CD4-positive, alpha-beta T cell treated with Interleukin-21 for 1 hour (primary cell): ENCODE data around the gene ZNF292.
"Not testable (repeated sequence)": the region's sequence is repeated elsewhere in the genome, so short reads cannot be mapped to it uniquely, and the experiment has no call there.

Experiments used
- DNase-seq: peaks from one replicate; pipeline ENCODE4 v3.0.0-alpha.2; 2020

The ZNF292 gene

GRCh38 chr6:87154993-87155841 lies at the start of gene ZNF292:
Gene ZNF292 (plus strand): TSS chr6:87155565. CDS start chr6:87155592, 27 bp downstream.
- peak; percentile 96 for DNase-seq

GRCh38 chr6:87105823-87106222 lies 49.5 kb upstream of the ZNF292 start:
- DNase-seq, result no peak

GRCh38 chr6:87110636-87111035 lies 44.7 kb upstream of the ZNF292 start:
- DNase-seq, result no peak

GRCh38 chr6:87115402-87116135 lies 39.8 kb upstream of the ZNF292 start:
- no peak for DNase-seq

- no peak for DNase-seq
These were observed 38.4 kb upstream of the ZNF292 start for GRCh38 chr6:87116922-87117321.

- no peak for DNase-seq
These were observed 37.3 kb upstream of the ZNF292 start for GRCh38 chr6:87118054-87118453.

GRCh38 chr6:87122477-87122876 lies 32.9 kb upstream of the ZNF292 start:
- no peak for DNase-seq

- no peak for DNase-seq
These were observed 31.3 kb upstream of the ZNF292 start for GRCh38 chr6:87124074-87124473.

- no peak for DNase-seq
These were observed 28.9 kb upstream of the ZNF292 start for GRCh38 chr6:87126501-87126900.

- DNase-seq, result no peak
These were observed 27.6 kb upstream of the ZNF292 start for GRCh38 chr6:87127737-87128136.

- DNase-seq, result no peak
These were observed 18.4 kb upstream of the ZNF292 start for GRCh38 chr6:87136963-87137362.

- peak; percentile 79 for DNase-seq
These were observed 16.1 kb upstream of the ZNF292 start for GRCh38 chr6:87139236-87139635.

- DNase-seq, result not testable (repeated sequence)
These were observed 15.4 kb upstream of the ZNF292 start for GRCh38 chr6:87139927-87140326.

- DNase-seq, result no peak
These were observed 9.0 kb upstream of the ZNF292 start for GRCh38 chr6:87146363-87146762.

GRCh38 chr6:87150406-87150805 lies 5.0 kb upstream of the ZNF292 start:
- DNase-seq, result no peak

GRCh38 chr6:87151471-87151780 lies 3.9 kb upstream of the ZNF292 start:
- no peak for DNase-seq

GRCh38 chr6:87151781-87152525 lies 3.4 kb upstream of the ZNF292 start:
- peak; percentile 70 for DNase-seq

- no peak for DNase-seq
These were observed 2.8 kb upstream of the ZNF292 start for GRCh38 chr6:87152526-87152955.

GRCh38 chr6:87154641-87154992 lies 748 bp upstream of the ZNF292 start:
- no peak for DNase-seq

GRCh38 chr6:87155842-87156815 lies 764 bp downstream of the ZNF292 start:
- DNase-seq, result peak; percentile 74

- DNase-seq, result not testable (repeated sequence)
These were observed 2.2 kb downstream of the ZNF292 start for GRCh38 chr6:87157596-87157995.

GRCh38 chr6:87161299-87161698 lies 5.9 kb downstream of the ZNF292 start:
- DNase-seq, result no peak
